Measurements from ENCODE around the gene PNPLA7. TPM values are rescaled to one million over a fixed set of nuclear protein-coding genes. Genes with fewer than 3 reads are reported as not detected.
"Not testable (repeated sequence)": the region's sequence is repeated elsewhere in the genome, so short reads cannot be mapped to it uniquely, and the experiment has no call there.

Gene PNPLA7
- polyA plus RNA-seq, 4 donors, result 2.9 to 8.8 (median 3.3) TPM

DNA sequence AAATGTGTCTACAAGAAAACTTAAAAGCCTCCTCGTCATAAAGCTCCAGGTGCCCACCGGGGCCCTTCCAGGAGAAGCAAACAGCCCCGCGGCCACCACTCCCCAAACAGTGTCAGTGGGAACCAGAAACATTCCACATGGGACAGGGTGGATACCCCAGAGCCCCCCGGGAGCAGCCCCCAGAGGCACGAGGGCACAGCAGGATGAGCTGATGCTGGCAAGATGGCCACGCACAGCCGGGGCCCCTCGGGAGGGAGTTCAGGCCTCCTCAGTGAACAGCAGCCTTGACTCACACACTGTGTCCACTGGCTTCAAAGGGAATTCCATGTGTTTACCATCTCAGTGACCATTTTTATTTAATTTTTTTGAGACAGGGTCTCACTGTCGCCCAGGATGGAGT lies 137.8 kb downstream of the PNPLA7 start:
- Histone ChIP-seq H3K4me3 (ENCODE audit: low read depth in 1 of 3, low read length in 3 of 3) (no peak overlapping the region), H3K4me1 (ENCODE audit: control insufficient read depth in 3 of 3, insufficient read depth in 2 of 3, low read depth in 1 of 3, low read length in 2 of 3) (peaks cover 0 to 4% (median under 1%) of the 10 kb centered on the region in 3 donors), H3K27ac (ENCODE audit: low read depth in 1 of 3, low read length in 2 of 3) (no peak overlapping the region), H3K36me3 (ENCODE audit: control insufficient read depth in 3 of 3, insufficient read depth in 2 of 3, low read depth in 1 of 3, low read length in 3 of 3) (peaks cover 0 to 47% (median 0%) of the 10 kb centered on the region in 3 donors), H3K27me3 (ENCODE audit: control insufficient read depth in 3 of 3, insufficient read depth in 3 of 3, low read length in 3 of 3) (no peaks in the 10 kb centered on the region), H3K9me3 (ENCODE audit: control insufficient read depth in 2 of 2, insufficient read depth in 1 of 2, low read depth in 1 of 2, low read length in 1 of 2) (no peaks in the 10 kb centered on the region)
- 82 to 88% (median 85%) methylated on average over 10 of the region's 10 CpGs for WGBS, 3 donors
- FAIRE-seq (no peak), DNase-seq (no peak)

DNA sequence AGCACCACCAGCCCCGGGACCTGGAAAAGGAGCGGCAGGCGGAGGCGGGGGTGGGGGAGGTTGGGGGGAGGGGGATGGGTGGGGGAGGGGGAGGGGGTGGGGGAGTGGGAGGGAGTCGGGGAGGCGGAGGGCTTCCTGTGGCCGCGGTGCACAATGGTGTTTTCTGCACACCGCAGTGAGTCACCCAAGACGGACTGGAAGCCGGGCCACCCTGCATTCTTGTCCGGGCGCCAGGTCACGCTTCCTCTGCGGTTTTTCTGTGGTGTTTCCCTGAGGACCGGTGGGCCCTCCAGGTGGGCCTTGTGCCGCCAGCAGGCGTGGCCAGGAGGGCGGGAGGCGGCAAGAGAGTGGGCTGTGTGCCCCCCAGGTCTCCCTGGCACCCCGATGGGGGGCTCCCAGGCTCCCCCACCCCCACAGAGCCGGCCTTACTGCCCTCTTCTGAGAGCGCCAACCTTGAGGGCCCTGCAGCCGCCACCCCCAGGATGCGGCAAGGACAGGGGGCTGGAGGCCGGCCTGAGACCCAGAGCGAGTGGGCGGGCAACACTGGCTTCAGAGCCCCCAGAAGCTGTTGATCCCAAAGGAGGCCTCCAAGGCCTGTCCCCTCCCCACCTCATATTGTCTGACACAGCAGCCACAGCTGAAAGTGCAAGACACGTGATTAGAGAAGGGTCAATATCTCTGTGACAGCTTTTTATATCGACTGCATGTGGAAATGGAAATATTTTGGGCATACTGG lies 138.4 kb downstream of the PNPLA7 start:
- no peak overlapping the region for H3K4me3 ChIP-seq (ENCODE audit: low read depth in 1 of 3, low read length in 3 of 3)
- no peaks in the 10 kb centered on the region for H3K9me3 ChIP-seq (ENCODE audit: control insufficient read depth in 2 of 2, insufficient read depth in 1 of 2, low read depth in 1 of 2, low read length in 1 of 2)
- peaks cover 0 to 43% (median 0%) of the 10 kb centered on the region in 3 donors for H3K36me3 ChIP-seq (ENCODE audit: control insufficient read depth in 3 of 3, insufficient read depth in 2 of 3, low read depth in 1 of 3, low read length in 3 of 3)
- peak overlapping the region in 1 of 3 donors; percentile 62 for H3K27ac ChIP-seq (ENCODE audit: low read depth in 1 of 3, low read length in 2 of 3)
- DNase-seq, result no peak
- H3K27me3 ChIP-seq (ENCODE audit: control insufficient read depth in 3 of 3, insufficient read depth in 3 of 3, low read length in 3 of 3), result no peaks in the 10 kb centered on the region
- FAIRE-seq, result no peak
- 55 to 76% (median 57%) methylated on average over 15 to 30 of the region's 30 CpGs for WGBS, 3 donors
- H3K4me1 ChIP-seq (ENCODE audit: control insufficient read depth in 3 of 3, insufficient read depth in 2 of 3, low read depth in 1 of 3, low read length in 2 of 3), result peaks cover 0 to 4% (median 4%) of the 10 kb centered on the region in 3 donors

DNA sequence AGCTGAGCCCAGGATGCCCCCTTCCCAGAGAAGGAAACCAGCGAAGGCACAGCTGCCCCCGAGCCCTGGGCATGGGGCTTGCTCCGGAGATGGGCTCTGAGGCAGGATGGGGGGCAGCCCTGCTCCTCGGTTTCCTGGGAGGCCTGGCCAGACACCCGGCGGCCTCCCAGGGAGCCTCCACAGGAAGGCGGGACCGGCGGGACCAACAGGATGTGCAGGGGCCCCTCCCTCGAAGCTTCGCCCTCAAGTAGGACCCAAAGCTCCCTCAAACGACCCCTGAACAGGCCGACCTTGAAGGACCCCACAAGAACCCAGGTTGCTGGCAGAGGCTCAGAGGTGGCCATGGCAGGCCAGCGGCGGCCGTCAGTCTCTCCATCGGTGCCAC lies 138.9 kb downstream of the PNPLA7 start:
- Histone ChIP-seq H3K27me3 (ENCODE audit: control insufficient read depth in 3 of 3, insufficient read depth in 3 of 3, low read length in 3 of 3) (no peaks in the 10 kb centered on the region), H3K4me1 (ENCODE audit: control insufficient read depth in 3 of 3, insufficient read depth in 2 of 3, low read depth in 1 of 3, low read length in 2 of 3) (peaks cover 0 to 6% (median 4%) of the 10 kb centered on the region in 3 donors), H3K9me3 (ENCODE audit: control insufficient read depth in 2 of 2, insufficient read depth in 1 of 2, low read depth in 1 of 2, low read length in 1 of 2) (no peaks in the 10 kb centered on the region), H3K4me3 (ENCODE audit: low read depth in 1 of 3, low read length in 3 of 3) (no peak overlapping the region), H3K27ac (ENCODE audit: low read depth in 1 of 3, low read length in 2 of 3) (peak overlapping the region in 1 of 3 donors; percentile 35), H3K36me3 (ENCODE audit: control insufficient read depth in 3 of 3, insufficient read depth in 2 of 3, low read depth in 1 of 3, low read length in 3 of 3) (peaks cover 0 to 38% (median 0%) of the 10 kb centered on the region in 3 donors)
- DNase-seq, result no peak
- no peak for FAIRE-seq
- 54 to 75% (median 54%) methylated on average over 12 to 17 of the region's 17 CpGs for WGBS, 3 donors

DNA sequence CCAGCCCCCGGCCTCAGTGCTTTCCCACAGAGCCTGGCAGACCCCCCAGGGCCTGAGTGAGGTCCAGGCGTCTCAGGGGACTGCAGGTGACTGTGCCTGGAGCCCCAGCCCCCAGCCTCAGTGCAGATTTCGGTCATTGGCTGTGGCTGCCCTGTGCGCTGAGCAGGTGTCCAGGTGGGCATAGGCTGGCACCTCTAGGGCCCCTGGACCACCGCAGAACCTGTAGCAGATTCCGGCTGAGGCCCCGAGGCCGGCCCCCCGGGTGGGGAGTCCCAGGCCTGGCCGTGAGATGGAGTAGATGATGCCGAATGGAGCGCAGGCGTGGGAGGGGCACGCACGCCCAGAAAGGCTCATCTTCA lies 139.3 kb downstream of the PNPLA7 start:
- no peak overlapping the region for H3K4me3 ChIP-seq (ENCODE audit: low read depth in 1 of 3, low read length in 3 of 3)
- DNase-seq, result no peak
- peaks cover 0 to 10% (median 4%) of the 10 kb centered on the region in 3 donors for H3K4me1 ChIP-seq (ENCODE audit: control insufficient read depth in 3 of 3, insufficient read depth in 2 of 3, low read depth in 1 of 3, low read length in 2 of 3)
- no peak for FAIRE-seq
- no peaks in the 10 kb centered on the region for H3K9me3 ChIP-seq (ENCODE audit: control insufficient read depth in 2 of 2, insufficient read depth in 1 of 2, low read depth in 1 of 2, low read length in 1 of 2)
- no peaks in the 10 kb centered on the region for H3K27me3 ChIP-seq (ENCODE audit: control insufficient read depth in 3 of 3, insufficient read depth in 3 of 3, low read length in 3 of 3)
- peak overlapping the region in 1 of 3 donors; percentile 35 for H3K27ac ChIP-seq (ENCODE audit: low read depth in 1 of 3, low read length in 2 of 3)
- 83 to 88% (median 88%) methylated on average over 13 to 15 of the region's 15 CpGs for WGBS, 3 donors
- H3K36me3 ChIP-seq (ENCODE audit: control insufficient read depth in 3 of 3, insufficient read depth in 2 of 3, low read depth in 1 of 3, low read length in 3 of 3), result peaks cover 0 to 36% (median 0%) of the 10 kb centered on the region in 3 donors

DNA sequence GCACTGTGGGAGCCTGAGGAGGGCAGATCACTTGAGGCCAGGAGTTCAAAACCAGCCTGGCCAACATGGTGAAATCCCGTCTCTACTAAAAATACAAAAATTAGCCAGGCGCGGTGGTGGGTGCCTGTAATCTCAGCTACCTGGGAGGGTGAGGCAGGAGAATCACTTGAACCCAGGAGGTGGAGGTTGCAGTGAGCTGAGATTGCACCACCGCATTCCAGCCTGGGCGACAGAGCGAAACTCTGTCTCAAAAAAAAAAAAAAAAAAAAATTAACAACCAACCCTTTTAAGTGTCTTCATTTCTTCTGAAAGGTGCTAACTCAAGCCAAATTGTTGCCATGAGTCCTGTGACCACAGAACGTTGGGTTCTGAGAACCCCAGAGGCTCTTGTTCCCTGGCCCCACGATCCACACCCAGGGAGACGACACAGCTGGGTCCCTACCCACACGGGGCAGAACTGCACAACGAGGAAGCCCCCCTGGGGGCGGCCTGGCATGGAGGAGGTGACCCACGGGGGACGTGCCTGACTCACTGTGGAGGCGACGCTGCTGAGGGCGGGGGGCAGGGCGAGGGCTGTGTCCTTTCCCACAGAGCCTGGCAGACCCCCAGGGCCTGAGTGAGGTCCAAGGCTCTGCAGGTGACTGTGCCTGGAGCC lies 139.8 kb downstream of the PNPLA7 start:
- not testable (repeated sequence) for H3K27me3 ChIP-seq (ENCODE audit: control insufficient read depth in 3 of 3, insufficient read depth in 3 of 3, low read length in 3 of 3); H3K4me3 ChIP-seq (ENCODE audit: low read depth in 1 of 3, low read length in 3 of 3); H3K27ac ChIP-seq (ENCODE audit: low read depth in 1 of 3, low read length in 2 of 3); DNase-seq; H3K9me3 ChIP-seq (ENCODE audit: control insufficient read depth in 2 of 2, insufficient read depth in 1 of 2, low read depth in 1 of 2, low read length in 1 of 2); FAIRE-seq
- Histone ChIP-seq H3K4me1 (ENCODE audit: control insufficient read depth in 3 of 3, insufficient read depth in 2 of 3, low read depth in 1 of 3, low read length in 2 of 3) (peaks cover 0 to 14% (median 4%) of the 10 kb centered on the region in 3 donors), H3K36me3 (ENCODE audit: control insufficient read depth in 3 of 3, insufficient read depth in 2 of 3, low read depth in 1 of 3, low read length in 3 of 3) (peaks cover 0 to 31% (median 0%) of the 10 kb centered on the region in 3 donors)
- 72 to 82% (median 80%) methylated on average over 18 of the region's 18 CpGs for WGBS, 3 donors

Other genes starting within 250 kb of the PNPLA7 start
- 10 to 100 TPM in 2 of 4 donors, 1 to 10 TPM in 2; 3.2 to 39.9 (median 8.9) TPM for gene NRARP, start 248.1 kb downstream of the PNPLA7 start, polyA plus RNA-seq
- 10 to 100 TPM; 15.0 to 47.8 (median 32.4) TPM for gene EXD3, start 127.2 kb downstream of the PNPLA7 start, polyA plus RNA-seq
- 10 to 100 TPM in 3 of 4 donors, 1 to 10 TPM in 1; 8.0 to 38.0 (median 20.7) TPM for gene NOXA1, start 127.0 kb downstream of the PNPLA7 start, polyA plus RNA-seq
- gene ENTPD8, start 109.0 kb downstream of the PNPLA7 start, polyA plus RNA-seq, result 10 to 100 TPM; 15.9 to 85.4 (median 40.8) TPM
- 10 to 100 TPM; 25.4 to 76.9 (median 45.6) TPM for gene NSMF, start 91.1 kb downstream of the PNPLA7 start, polyA plus RNA-seq
- 100 to 1,000 TPM in 2 of 4 donors, 10 to 100 TPM in 2; 33.7 to 166 (median 109) TPM for gene MRPL41, start 1.5 kb upstream of the PNPLA7 start, polyA plus RNA-seq
- 10 to 100 TPM; 22.5 to 36.7 (median 31.5) TPM for gene DPH7, start 28.5 kb upstream of the PNPLA7 start, polyA plus RNA-seq
- 10 to 100 TPM; 14.1 to 17.7 (median 17.0) TPM for gene ZMYND19, start 40.1 kb upstream of the PNPLA7 start, polyA plus RNA-seq
- gene ARRDC1, start 55.3 kb upstream of the PNPLA7 start, polyA plus RNA-seq, result 100 to 1,000 TPM in 2 of 4 donors, 10 to 100 TPM in 2; 63.4 to 236 (median 123) TPM
- 10 to 100 TPM; 35.2 to 53.9 (median 39.1) TPM for gene EHMT1, start 68.6 kb upstream of the PNPLA7 start, polyA plus RNA-seq